GM19372 (cell line): Measurements from ENCODE around the gene HSPB3.
"Not testable (repeated sequence)": the region's sequence is repeated elsewhere in the genome, so short reads cannot be mapped to it uniquely, and the experiment has no call there.

Experiments
- ATAC-seq: cut with Tn5 transposase; IDR thresholded peaks from one replicate; pipeline ENCODE4 v1.9.1; 2021; ENCODE audit warnings: mild to moderate bottlenecking, low read depth, moderate library complexity; ENCODE audit not compliant: unreplicated experiment

Gene HSPB3

GRCh38 chr5:54455413-54456157 is at the start of gene HSPB3:
TSS of gene HSPB3 (plus strand) at chr5:54455699. CDS start at chr5:54455790, 91 bp downstream.
- no peak for ATAC-seq

DNA sequence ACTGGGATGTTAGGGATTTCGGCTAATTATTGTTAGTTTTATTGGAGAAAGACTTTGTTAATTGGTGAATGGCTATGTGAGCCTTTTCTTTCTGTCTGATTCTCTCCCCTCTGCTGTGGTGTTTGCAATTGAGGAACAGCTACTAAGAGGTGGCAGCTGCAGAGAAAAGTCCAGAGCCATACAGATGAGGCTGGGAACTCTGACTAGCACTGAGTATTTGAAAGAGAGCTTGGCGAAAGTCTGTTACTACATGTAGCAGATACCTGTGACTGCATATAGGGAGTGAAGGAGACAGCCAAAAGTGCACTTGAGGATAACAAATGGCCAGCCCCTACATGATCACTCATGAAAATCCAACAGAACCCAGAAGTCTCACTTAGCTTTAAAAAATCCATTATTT is 44.3 kb upstream of the HSPB3 start:
- no peak for ATAC-seq

DNA sequence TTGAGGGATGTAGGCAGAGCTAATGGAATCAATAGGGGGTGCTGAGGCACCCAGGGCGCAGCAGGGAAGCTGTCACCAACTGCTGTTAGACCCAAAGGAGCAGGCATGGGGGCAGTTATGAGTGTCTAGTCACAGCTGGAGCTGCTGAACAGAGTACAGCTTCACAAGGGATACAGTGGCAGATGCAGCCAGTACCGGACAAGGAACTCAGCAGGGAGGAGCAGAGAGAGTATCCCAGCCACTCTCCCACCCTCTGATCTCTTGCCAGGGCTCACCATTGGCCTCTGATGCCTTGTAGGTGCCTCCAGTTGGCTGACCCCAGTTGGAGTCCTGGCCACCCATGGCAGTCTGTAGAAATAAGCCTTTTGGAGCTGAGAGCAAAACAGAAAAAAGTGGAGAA is 42.6 kb upstream of the HSPB3 start:
- no peak for ATAC-seq

- ATAC-seq = no peak
These were observed 40.4 kb upstream of the HSPB3 start for GRCh38 chr5:54415147-54415546.

- ATAC-seq = no peak
These were observed 39.5 kb upstream of the HSPB3 start for GRCh38 chr5:54415896-54416601.

DNA sequence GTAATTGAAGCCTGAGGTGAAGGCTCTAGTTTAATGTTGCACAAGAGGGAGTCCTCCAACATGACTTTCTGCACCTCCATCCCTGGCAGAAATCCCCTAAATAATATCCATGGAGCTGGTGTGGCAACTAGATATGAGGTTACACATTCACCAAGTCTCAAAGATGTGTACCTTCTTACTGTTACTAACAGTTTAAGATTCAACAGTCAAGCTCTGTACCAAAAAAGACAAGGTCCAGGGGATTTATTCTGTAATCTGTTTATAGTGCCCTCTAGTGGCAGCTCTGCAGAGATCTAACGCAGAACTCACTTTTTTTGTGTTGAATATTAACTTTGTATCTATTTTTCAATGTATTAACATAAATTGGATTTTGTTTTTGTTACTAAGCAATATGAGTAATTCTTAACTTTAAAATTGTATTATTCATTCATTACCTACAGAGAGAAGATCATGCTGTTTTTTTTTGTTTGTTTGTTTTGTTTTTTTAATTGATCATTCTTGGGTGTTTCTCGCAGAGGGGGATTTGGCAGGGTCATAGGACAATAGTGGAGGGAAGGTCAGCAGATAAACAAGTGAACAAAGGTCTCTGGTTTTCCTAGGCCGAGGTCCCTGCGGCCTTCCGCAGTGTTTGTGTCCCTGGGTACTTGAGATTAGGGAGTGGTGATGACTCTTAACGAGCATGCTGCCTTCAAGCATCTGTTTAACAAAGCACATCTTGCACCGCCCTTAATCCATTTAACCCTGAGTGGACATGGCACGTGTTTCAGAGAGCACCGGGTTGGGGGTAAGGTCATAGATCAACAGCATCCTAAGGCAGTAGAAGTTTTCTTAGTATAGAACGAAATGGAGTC is 35.7 kb upstream of the HSPB3 start:
- ATAC-seq = not testable (repeated sequence)

GRCh38 chr5:54420511-54420910 is 35.0 kb upstream of the HSPB3 start:
- not testable (repeated sequence) for ATAC-seq

- no peak for ATAC-seq
These were observed 33.5 kb upstream of the HSPB3 start for GRCh38 chr5:54421976-54422375.

GRCh38 chr5:54425258-54425657 is 30.2 kb upstream of the HSPB3 start:
- ATAC-seq = no peak

GRCh38 chr5:54426209-54426608 is 29.3 kb upstream of the HSPB3 start:
- no peak for ATAC-seq

- not testable (repeated sequence) for ATAC-seq
These were observed 20.8 kb upstream of the HSPB3 start for GRCh38 chr5:54434650-54435049.

DNA sequence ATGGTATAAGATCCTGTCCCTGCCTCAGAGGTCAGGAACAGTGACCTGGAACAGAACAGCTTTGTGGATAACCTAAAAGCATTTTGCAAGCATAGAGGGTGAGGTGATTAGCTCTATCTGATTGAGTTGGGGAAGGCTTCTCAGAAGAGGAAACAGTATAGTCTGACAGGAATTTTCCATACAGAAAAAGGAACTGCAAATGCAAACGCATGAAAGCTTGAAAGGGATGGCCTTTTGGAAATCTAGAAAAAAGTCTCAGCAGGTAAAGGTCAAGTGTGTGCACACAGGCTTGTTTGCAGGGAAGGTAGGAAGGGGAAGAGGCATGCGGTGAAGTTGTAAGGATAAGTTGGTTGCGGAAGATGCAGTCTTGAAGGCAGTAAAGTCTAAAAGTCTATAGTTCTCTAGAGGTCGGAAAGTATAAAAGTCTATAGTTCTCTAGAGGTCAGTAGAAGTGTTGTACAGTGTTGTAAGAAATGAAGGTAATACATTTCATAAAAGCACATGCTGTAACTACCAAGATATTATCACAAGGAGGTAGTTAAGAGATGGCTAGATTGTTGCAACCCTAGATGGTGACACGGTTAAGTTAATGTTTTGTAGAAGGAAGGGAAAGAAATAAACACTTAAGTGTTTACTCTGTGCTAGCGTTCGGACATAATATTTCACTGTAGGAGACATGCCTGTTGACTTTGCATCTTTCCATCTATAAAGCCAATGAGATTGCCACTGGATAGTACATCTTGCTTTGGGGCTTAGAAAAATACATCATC is 16.7 kb upstream of the HSPB3 start:
- ATAC-seq = no peak

DNA sequence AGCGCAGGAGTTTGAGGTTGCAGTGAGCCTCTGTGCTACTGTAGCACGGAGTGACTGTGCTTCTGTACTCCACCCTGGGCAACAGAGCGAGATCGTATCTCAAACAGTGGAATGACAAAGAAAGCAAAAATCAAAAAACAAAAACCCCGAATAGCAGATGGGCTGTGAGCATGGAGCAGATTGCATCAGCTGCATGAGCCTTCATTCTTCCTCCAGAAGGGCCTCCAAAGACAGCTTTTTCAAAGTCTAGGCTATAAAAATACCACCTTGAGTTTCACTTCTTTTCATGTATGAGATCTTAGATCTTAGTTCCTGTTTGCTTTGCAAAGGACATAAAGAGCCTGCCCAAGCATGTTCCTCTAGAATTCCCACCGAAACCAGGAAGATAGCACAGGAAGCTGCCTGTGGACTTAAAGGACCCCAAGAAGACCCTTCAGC is 15.0 kb upstream of the HSPB3 start:
- ATAC-seq = peak; percentile 84

- no peak for ATAC-seq
These were observed 13.2 kb upstream of the HSPB3 start for GRCh38 chr5:54442271-54442670.

DNA sequence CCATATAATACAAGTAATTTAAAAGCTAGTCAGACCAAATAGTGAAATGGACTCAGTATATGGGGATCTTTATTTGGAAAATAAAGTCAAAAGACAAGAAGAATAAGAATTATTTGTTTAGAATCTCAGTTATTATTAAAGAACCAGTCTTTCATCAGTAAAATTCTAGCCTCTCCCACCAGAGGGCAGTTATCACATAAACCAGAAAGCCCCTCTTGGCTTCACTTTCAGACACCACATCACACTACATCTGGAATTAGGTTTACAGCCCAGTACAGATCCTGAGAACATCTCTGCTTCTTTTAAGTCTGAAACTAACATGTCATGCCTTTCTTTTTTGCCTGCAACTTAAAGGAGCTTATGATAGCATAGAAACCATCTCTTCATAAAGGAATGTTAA is 12.2 kb upstream of the HSPB3 start:
- ATAC-seq = no peak

DNA sequence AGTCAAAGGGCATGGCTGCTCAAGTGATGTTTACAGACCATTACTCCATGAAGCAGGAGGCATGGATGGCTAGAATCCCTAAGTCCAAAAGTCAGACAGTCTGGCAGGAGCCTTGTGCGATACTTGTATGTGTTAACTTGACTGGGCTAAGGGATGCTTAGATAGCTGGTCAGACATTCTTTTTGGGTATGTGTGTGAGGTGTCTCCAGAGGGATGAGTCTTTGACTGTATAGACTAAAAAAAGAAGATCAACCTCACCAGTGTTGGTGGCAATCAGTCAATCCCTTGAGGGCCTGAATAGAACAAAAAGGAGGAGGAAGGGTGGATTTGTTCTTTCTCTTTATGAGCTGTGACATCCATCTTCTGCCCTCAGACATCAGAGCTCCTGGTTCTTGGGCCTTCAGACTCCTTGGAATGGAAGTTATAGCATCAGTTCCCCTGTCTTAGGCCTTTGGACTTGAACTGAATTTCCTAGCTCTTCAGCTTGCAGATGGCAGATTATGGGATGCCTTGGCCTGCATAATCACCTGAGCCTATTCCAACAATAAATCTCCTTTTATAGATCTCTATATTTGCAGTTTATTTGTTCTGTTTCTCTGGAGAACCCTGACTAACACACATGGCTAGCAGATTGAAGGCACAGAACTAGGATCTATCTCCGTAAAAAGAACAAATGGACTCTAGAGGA is 9.7 kb upstream of the HSPB3 start:
- ATAC-seq = no peak

DNA sequence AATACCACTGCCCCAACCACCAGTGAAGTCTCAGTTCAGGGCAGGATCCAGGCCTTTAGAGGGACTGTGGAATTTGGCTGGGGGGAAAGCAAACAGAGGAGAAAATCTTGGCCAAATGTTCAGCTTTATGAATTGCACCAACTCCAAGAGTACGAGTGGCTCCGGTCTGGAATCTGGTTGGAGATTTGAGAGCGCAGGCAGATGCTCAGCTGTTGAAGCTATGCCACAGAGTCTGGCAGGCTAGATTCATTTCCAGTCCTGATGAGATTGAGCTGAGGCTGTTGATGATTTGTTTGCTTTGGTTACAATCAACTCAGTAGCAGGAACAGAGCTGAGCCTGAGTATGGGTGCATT is 9.1 kb upstream of the HSPB3 start:
- no peak for ATAC-seq

GRCh38 chr5:54449923-54450322 is 5.6 kb upstream of the HSPB3 start:
- no peak for ATAC-seq

DNA sequence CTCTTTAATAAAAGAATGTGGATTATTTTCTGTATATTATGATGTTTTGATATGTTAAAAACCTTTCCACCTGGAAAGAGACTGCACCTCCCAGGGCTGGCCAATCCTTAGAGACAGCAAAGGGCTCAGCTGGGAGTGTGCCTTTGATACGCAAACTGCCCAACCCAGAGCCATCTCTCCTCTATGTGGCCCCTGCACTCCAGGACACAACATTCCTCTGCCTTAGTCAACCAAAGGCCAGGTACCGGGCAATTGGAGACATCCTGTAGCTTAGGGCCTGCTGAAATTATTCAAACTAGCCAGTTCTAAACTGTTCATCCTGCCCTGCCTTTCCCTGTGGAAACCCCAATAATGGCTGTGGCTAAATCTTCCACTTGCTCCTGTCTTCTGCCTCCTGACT is 5.0 kb upstream of the HSPB3 start:
- ATAC-seq = no peak

DNA sequence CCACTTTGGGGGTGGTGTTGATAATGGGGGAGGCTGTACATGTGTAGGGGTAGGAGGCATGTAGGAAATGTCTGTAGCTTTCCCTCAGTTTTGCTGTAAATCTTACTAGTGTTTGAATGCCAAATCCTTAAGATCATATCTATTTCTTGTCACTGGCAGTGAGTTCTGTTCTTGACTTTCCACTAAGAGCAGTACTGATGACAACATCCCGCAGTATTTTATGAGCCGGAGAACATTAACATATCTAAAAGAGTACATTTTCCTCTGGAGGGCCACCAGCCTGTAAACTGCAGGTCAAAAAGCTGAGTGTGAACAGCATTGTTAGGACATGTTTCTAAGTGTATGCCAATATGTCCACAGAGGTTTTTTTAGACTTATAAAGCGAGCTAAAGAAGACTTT is 2.5 kb upstream of the HSPB3 start:
- no peak for ATAC-seq
